GM23248 (cell line): ENCODE results near the gene BDH1.

Experiments used
- EZH2 ChIP-seq: fragments of 200-600 bp; sonication (generic); IDR thresholded peaks from 2 replicates; pipeline ENCODE4 v1.6.1; 2018; ENCODE audit warnings: antibody characterized with exemption, mild to moderate bottlenecking; ENCODE audit not compliant: insufficient read depth, poor library complexity, severe bottlenecking
- EZH2phosphoT487 ChIP-seq: fragments of 200-600 bp; sonication (generic); IDR thresholded peaks from 2 replicates; pipeline ENCODE4 v1.6.1; 2018; ENCODE audit warnings: antibody characterized with exemption, moderate library complexity, mild to moderate bottlenecking, low read depth; ENCODE audit not compliant: insufficient read depth

- no peak for TF ChIP-seq EZH2
- TF ChIP-seq EZH2phosphoT487: no peak
These were observed 51.5 kb downstream of the BDH1 start for GRCh38 chr3:197504229-197504628.
